ENCODE measurements around the gene CACNA1E.
A peak's percentile ranks its signal among the peaks of the same experiment; 100 is the strongest.

The CACNA1E gene

DNA sequence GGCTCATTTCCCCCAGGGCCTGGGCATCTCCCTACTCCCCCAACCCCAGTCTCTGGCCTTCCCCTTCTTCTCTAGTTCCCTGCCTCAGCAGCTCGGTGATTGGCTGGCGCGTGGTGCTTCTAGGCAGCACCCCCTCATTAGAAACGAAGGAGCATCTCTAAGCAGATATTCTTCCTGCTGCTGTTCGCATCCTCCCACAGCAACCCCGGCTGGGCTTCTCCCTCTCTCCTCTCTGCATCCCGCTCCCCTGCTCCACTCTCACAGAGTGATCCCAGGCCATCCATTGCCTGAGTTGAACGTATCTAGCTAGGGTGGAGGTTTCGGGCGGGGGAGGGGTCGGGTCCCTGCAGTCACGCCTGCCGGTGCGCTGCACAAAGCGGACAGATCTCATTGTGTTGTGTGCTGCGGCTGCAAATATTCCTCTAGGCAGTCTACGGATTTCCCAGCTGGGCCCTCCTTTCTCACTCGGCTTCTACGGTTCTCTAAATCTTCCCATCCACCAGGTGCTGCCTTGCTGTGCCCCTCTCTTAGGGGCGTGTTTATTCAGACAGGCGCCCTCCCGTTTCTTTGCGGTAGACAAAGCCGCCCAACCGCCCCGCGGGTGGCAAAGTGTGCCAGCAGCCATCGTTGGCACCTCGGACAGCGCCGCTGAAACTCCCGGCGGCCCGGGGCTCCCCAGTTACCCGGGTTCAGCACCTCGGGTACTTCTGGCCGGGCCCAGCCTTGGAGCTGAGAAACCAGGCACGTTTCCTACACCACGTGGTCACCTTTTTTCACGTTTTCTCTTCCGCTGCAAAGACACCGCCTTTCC is 2.2 kb downstream of the CACNA1E start:
- DNase-seq, result peak; percentile 40

- DNase-seq, result no peak
These were observed 2.7 kb downstream of the CACNA1E start for GRCh38 chr1:181486098-181486420.

GRCh38 chr1:181488866-181489265 is 5.5 kb downstream of the CACNA1E start:
- no peak for DNase-seq

- no peak for DNase-seq
These were observed 7.0 kb downstream of the CACNA1E start for GRCh38 chr1:181490276-181490675.

- DNase-seq, result no peak
These were observed 7.7 kb downstream of the CACNA1E start for GRCh38 chr1:181490740-181491712.

GRCh38 chr1:181493166-181493565 is 9.8 kb downstream of the CACNA1E start:
- DNase-seq, result no peak

GRCh38 chr1:181493885-181494284 is 10.6 kb downstream of the CACNA1E start:
- DNase-seq, result no peak

DNA sequence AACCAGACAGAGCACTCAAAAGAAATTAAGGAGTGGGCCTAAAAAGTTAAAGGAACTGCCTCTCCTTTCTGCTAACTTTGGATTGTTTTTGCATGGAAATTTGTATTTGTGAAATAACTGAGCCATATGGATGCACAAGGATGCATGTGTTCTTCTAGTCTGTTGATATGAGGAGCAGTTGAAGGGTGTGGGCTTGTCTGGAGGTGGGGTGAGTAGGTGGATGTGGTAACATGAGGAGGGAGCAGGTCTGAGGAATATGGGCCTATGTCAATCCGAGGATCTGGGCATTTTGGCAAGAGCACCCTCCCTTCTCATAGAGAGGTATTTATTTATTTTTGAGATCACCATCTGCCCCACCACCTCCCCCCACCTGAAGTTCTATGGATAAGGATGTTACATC is 13.4 kb downstream of the CACNA1E start:
- DNase-seq, result no peak

GRCh38 chr1:181497870-181498269 is 14.6 kb downstream of the CACNA1E start:
- DNase-seq, result no peak

DNA sequence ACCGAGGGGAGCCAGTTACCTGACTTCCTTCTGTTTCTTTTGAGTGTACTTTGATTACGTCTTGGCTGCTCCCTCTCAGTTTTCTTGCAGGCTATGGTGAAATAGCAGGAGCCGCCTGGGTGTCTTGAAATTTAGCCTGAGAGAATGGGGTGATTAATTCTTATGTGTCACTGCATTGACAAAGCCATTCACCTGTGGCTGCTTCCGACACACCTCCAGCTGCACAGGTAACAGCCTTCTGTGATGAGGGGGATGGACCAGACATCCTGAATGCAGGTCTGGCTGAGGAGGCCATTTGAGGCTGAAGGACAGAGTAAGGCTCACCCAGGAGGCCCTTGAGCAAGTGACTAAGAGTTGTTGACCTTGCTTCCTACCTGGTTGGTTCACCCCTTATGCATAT is 16.5 kb downstream of the CACNA1E start:
- DNase-seq, result no peak

- no peak for DNase-seq
These were observed 17.3 kb downstream of the CACNA1E start for GRCh38 chr1:181500636-181501035.

DNA sequence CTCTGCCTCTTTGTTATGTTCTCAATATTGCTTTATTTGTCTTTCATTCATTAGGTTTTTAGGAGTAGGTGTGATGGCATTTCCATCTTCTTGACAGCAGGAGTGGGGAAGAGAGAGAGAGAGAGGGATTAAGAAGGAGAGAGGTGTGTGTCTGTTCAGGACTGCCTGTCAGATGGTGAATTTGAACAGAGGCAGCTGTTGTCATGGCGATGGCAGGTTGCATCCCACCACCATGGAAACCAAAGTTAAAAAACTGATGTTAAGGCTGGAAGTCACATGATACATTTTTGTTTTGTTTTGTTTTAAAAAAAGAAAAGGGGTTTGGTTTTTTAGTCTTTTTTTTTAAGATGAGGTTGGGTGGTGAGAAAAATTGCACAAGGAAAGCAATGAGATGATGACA is 18.3 kb downstream of the CACNA1E start:
- no peak for DNase-seq

GRCh38 chr1:181503171-181503810 is 20.0 kb downstream of the CACNA1E start:
- DNase-seq, result no peak

- peak; percentile 23 for DNase-seq
These were observed 21.1 kb downstream of the CACNA1E start for GRCh38 chr1:181504399-181504842.

DNA sequence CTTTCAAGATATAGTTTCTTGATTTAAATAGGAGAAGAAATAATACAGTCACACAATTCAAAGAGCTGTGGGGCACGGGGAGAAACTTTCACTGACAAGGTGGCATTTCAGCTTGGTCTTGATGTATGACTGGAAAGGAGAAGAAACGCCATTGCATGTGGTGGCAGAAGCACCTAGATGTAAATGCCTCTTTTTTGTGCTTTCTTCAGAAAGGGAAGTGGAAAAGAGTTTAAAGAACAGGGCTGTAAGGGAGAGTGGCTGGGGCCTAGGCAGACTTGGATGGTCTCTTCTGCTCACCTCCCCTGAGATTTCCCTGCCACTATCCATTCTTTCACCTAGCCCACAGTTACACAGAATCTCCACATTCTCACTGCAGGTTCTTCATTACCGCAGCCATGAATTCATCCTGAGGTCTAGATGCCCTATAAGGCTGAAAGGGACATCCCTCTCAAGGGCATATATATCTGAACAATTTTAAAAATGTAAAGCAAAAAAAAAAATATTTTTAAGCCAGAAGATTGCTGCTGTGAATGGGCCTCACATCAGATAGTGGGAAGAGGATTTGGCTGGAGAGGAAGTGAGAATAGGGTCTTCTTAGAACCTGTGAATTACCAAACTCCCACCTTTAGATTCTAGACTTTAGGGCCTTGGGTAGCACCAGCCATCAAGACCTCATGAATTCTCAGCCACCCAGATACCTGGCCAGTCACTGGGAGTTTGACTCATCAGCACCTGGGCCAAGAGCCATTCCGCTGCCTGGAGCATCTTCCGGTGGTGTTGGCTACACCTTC is 23.4 kb downstream of the CACNA1E start:
- no peak for DNase-seq

DNA sequence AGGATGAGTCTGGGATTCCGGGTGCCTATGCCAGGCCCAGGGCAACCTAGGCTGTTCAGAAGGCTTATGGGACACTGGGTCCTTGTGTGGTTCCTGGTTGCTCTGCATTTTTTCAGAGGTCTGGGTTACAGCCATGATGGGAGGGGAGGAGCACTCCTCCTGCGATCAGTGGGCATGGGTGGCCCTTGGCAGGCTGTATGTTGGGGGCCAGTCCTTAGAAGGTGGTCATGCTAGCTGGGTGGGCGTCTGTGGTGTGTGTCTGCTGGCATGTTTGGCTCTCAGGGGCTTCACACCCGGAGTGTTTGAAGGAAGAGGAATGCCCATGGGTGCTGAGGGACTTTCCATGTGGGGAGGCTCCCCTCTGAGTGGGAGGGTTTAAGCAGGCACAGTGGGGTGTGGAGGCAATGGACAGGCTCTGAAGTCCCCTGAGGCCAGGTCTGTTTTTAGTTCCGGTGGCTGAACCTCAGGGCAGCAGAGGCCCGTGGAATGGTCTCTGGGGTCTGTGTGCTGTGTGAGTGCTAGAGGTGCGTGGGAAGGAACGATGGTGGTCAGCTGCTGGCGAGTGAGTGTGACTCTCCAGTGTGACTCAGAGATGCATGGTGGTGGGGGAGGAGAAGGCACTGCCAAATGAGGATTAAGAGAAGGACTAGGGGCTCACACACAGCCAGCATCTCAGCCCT is 25.3 kb downstream of the CACNA1E start:
- DNase-seq, result no peak

DNA sequence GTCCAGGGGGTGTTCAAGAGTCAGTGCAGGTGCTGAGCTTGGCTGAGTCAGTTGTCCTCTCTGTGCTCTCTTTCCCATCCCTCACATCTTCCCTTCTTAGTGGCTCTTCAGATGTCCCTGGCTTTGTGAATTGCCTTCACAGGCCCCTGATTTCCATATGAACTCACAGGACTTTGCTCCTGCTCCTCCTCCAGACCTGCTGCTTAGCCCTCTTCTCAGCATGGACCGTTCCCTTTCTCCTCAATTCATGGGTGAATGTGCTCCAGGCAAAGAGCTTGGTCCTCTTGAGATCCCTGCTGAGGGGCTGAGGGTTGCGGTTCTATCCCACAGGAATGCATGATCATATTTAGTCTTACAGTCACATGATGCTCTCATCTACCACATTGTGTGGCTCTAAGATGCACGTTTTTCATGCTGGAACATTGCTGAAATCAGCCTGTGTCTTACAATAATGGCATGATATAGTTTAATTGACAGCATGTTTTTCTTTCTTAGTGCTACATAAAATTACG is 30.5 kb downstream of the CACNA1E start:
- DNase-seq, result no peak

DNA sequence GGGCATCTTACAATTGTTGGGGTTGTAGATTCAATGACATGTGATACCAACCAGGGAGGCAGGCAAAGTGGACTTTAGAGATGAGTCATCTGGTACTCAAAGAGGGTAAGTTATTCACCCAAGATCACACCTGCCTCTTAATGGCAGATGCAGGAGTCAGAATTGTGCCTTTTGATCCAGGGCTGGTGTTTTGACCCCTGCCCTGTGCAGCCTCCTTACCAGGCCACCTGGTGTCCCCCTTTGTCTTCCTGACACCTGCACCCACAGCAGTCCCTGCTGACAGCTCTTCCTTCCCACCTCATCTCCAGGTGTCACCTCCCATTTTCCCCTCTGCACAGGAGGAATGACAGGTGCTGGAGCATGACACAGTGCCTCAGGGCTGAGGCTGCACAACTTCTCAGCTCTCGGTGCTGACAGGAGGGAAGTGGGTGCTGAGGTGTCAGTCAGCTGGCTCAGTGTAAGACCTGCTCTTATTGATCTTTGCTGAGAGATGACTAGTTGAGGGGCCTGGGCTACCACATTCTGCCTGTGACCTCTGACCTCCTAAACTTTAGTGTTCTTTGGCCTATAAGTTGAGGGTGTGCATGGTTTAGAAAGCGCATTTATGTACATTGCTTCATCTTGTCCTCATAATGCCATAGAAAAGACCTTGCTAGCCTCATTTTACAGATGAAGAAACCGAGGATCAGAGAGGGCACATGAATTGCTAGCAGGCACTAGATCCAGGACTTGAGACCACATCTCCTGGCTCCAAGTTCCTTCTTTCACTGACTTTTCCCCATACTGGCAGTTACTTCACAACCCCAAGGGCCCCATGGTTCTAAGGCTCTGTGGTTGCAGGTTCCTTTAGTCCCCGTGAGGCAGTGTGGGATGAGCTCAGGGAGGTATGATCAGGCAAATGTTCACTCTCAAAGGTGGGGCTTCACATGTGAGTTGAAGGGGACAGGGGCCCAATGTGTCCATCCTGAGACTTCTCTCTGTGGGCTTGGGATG is 31.3 kb downstream of the CACNA1E start:
- DNase-seq, result no peak

DNA sequence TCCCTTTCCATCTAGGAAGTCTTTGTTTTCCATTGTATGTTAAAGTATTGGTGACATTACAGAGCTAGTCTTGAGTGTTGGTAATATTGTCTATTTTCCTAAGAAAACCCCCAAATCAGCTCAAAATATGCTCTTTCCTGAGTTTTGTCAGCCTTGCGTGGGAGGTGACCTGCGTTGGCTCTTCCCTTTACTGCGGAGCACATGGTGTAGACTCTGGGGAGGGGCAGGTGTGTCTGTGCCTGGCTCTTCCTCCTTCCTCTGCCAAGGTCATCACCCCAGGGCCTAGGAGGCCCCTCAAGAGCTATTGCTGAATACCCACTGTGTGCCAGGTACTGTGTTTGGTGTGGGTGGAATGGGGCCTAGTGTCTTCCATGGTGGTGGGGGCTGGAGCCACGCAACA is 33.4 kb downstream of the CACNA1E start:
- DNase-seq, result no peak

DNA sequence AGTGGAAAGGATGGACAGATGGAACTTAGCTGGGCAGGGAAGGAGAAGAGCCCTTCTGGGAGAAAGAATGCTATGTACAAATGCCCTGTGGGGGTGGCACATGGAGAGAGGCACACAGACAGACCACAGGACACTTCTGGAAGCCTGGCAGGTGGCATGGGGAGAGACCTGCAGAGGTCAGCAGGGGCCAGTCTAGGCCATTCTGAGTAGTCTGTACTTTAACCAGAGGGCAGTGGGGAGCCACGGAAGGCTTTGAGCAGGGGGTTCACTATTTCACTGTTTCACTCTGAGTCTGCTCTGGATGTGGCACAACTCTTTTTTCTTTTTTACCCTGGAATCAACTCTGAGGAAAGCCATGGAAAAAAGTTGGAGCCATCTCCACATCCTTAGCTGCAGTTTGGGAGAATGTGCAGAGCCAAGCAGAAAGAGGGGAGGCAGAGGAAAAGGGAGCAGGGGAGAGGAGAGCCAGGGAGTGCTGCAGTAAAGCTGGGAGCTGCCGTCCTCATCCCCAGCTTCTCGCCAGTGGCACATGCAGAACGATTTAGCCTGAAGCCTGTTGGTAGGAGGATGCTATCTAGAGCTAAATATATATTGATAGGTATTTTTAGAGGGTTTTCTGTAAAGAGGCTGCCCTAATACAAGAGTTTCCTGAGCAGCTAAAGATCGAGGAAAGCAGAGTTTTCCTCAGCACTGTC is 34.0 kb downstream of the CACNA1E start:
- no peak for DNase-seq

Data from activated CD4-positive, alpha-beta T cell treated with anti-CD3 and anti-CD28 coated beads for 48 hours (primary cell).